Prostate gland (tissue), 2 donors: ENCODE results near the gene ADCY1. TPM values are rescaled to one million over a fixed set of nuclear protein-coding genes. Genes with fewer than 3 reads are reported as not detected.

Experiments
- DNase-seq: peaks from one replicate; pipeline ENCODE4 v3.0.0-alpha.2; 2019; ENCODE audit warnings: low spot score
- H3K27ac ChIP-seq, 2 donors: fragments of 200-600 bp; sonication (generic); 2 replicates each; pipeline ENCODE4 v1.5.1; 2017 to 2019
- H3K27me3 ChIP-seq: fragments of 200-600 bp; sonication (generic); replicated peaks from 2 replicates; pipeline ENCODE4 v1.5.1; 2019; ENCODE audit not compliant: insufficient read depth
- H3K36me3 ChIP-seq, 2 donors: fragments of 200-600 bp; sonication (generic); 1 replicate in 1 of 2; 2 replicates in 1 of 2; pipeline versions ENCODE4 v1.5.1 to v1.8.1; 2017 to 2019
- H3K4me1 ChIP-seq: fragments of 200-600 bp; sonication (generic); replicated peaks from 2 replicates; pipeline ENCODE4 v1.5.1; 2019
- H3K4me3 ChIP-seq, 2 donors: fragments of 200-600 bp; sonication (generic); 2 replicates each; pipeline ENCODE4 v1.5.1; 2017 to 2019
- H3K9me3 ChIP-seq: fragments of 200-600 bp; sonication (generic); 2 replicates; pipeline ENCODE4 v1.5.1; 2017
- POLR2A ChIP-seq: fragments of 450-650 bp; IDR thresholded peaks from one replicate; pipeline ENCODE4 v1.6.1; 2016; ENCODE audit warnings: antibody characterized with exemption, mild to moderate bottlenecking
- POLR2AphosphoS5 ChIP-seq: sonication (generic); formaldehyde crosslinking; IDR thresholded peaks from one replicate; pipeline ENCODE4 v1.6.1; 2017; ENCODE audit warnings: antibody characterized with exemption
- WGBS: methylation state at CpG from one replicate; pipeline ENCODE4 v1.1.5; 2018; 5-methylcytosine and 5-hydroxymethylcytosine counted together
- intact Hi-C: fragments of 100-400 bp; cut with DNase I; formaldehyde crosslinking; loops from one replicate; pipeline ENCODE4 v1.14.2; 2022
- total RNA-seq, 2 donors: library from RNA; depleted of rRNA; stranded (reverse); fragments of >200 nt; gene quantifications; one replicate each; pipeline ENCODE4 v1.1.0, GENCODE V29; 2016
- TF ChIP-seq, protein P1 (sequence below), 4 experiments: fragments of 200-600 bp in 2 of 4; fragments of 450-650 bp in 2 of 4; sonication (generic) in 2 of 4; IDR thresholded peaks; 1 replicate in 3 of 4; 2 replicates in 1 of 4; pipeline ENCODE4 v1.5.1; 2016 to 2019; ENCODE audit warnings: antibody characterized with exemption in 4 of 4, mild to moderate bottlenecking in 2 of 4, moderate library complexity in 2 of 4

Gene ADCY1
- total RNA-seq, 2 donors from 2014 or later: 4.5 to 17.0 TPM

DNA sequence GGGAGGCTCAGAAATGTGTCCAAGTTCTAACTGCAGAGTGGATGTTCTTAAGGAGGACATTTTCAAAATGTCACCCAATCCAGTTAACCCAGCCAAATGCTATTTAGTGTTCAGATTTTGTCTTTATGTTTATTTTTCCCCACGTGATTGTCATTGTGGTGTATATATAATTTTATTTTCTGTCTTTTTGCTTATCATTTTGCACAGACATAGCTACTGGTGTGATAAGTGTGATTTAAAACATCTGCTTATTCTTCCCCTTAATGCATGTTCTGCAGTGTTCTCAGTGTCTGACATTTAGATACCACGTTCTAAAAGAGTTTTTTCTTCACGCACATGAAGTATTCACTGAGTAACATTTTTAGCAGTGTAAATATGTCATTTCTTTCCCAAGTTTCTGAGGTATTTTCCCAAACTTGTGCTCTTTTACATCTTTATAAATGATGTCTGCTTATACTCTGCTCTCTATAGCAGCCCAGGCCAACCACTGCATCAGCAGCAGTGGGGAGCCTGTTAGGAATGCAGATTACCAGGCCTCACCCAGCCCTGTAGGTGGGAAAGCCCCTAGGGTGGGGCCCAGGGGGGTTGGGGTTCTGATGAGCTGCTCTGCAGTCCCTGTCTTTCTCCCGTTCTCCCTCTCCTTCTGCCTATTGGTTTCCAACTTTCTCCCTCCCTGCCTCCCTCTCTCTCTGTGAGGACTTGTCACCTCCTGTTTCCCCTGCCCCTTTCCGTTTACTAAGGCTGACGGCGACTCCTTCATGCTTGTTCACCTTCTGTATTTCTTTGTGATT lies 20.8 kb downstream of the ADCY1 start:
- intact Hi-C loops: no loop called here
- no peak for DNase-seq
- no peak overlapping the region for H3K27ac ChIP-seq
- H3K4me3 ChIP-seq: no peak overlapping the region
- H3K9me3 ChIP-seq: no peaks in the 10 kb centered on the region
- no peaks in the 10 kb centered on the region for H3K27me3 ChIP-seq
- no peaks in the 10 kb centered on the region for H3K4me1 ChIP-seq
- H3K36me3 ChIP-seq: no peaks in the 10 kb centered on the region
- WGBS: 52% methylated on average over 7 of the region's 7 CpGs
- TF ChIP-seq, protein P1, sequence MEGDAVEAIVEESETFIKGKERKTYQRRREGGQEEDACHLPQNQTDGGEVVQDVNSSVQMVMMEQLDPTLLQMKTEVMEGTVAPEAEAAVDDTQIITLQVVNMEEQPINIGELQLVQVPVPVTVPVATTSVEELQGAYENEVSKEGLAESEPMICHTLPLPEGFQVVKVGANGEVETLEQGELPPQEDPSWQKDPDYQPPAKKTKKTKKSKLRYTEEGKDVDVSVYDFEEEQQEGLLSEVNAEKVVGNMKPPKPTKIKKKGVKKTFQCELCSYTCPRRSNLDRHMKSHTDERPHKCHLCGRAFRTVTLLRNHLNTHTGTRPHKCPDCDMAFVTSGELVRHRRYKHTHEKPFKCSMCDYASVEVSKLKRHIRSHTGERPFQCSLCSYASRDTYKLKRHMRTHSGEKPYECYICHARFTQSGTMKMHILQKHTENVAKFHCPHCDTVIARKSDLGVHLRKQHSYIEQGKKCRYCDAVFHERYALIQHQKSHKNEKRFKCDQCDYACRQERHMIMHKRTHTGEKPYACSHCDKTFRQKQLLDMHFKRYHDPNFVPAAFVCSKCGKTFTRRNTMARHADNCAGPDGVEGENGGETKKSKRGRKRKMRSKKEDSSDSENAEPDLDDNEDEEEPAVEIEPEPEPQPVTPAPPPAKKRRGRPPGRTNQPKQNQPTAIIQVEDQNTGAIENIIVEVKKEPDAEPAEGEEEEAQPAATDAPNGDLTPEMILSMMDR (IDR thresholded peaks at IDR 0.05): no peak
- no peak for TF ChIP-seq POLR2AphosphoS5

DNA sequence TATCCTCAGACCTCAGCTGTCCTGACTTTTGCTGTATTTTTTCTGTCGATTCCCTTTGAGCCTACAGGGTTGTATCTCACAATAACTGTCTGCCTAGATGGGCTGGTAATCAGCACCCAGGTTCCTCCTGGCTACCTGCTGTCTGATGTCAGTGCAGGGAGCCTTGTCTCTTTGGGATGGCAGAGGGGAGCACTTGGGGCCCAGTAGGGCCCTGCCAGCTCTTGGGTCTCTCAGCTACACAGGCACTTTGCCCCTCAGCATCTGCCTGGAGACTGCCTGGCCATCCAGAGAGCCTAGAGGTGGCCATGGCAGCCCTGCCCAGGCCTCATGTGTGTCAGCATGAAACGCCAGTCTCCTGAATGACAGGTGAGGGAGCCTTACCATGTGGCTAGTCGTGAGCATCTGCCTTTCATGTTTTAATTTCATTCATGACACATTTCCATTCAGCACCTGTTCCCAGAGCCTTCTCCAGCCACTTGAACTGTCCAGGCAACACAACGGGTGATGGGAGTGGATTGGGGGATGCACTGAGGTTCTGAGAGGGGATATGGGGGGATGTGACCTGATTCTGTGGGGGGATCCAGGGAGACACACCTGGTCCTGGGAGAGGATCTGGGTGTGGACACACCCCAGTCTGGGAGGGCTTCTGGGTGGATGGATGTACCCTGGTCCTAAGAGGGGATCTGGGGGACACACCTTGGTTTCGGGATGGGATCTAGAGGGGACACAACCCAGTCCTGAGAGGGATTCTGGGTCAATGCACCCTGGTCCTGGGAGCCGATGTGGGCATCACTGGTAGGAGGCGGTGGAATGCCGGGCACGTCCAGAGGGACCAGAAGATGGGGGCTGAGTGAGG lies 21.9 kb downstream of the ADCY1 start:
- TF ChIP-seq POLR2A (no peak), POLR2AphosphoS5 (no peak)
- TF ChIP-seq, protein P1 (IDR thresholded peaks at IDR 0.05): no peak
- intact Hi-C loops: no loop called here
- 94% methylated on average over 9 of the region's 9 CpGs for WGBS
- Histone ChIP-seq H3K9me3 (no peaks in the 10 kb centered on the region), H3K36me3 (no peaks in the 10 kb centered on the region), H3K4me1 (no peaks in the 10 kb centered on the region), H3K4me3 (no peak overlapping the region), H3K27ac (no peak overlapping the region), H3K27me3 (no peaks in the 10 kb centered on the region)
- no peak for DNase-seq

DNA sequence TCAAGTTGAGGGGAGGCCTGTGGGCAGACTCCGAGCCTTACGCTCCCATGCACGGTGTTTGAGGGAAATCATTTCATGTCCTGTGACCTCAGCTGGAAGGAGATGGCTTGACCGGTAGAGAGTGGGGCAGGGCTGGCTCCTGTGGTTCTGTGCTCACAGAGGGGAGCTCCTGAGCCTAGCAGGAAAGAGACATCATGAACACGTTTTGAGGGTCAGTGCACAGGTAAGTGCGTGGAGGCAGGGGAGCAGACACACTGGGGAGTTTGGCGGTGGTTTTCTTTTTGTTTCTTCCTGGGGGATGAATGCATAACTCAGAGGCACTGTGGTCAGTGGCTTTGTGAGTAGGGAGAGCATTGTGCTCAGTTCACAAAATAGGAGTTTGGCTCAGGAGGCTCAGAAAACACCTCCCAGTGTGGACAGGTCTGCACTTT lies 22.5 kb downstream of the ADCY1 start:
- no peaks in the 10 kb centered on the region for H3K4me1 ChIP-seq
- no peaks in the 10 kb centered on the region for H3K27me3 ChIP-seq
- H3K4me3 ChIP-seq: no peak overlapping the region
- WGBS: 77% methylated on average over 7 of the region's 7 CpGs
- DNase-seq: no peak
- intact Hi-C loops: no loop called here
- no peaks in the 10 kb centered on the region for H3K36me3 ChIP-seq
- H3K9me3 ChIP-seq: no peaks in the 10 kb centered on the region
- H3K27ac ChIP-seq: no peak overlapping the region
- TF ChIP-seq POLR2A: no peak
- no peak for TF ChIP-seq POLR2AphosphoS5

DNA sequence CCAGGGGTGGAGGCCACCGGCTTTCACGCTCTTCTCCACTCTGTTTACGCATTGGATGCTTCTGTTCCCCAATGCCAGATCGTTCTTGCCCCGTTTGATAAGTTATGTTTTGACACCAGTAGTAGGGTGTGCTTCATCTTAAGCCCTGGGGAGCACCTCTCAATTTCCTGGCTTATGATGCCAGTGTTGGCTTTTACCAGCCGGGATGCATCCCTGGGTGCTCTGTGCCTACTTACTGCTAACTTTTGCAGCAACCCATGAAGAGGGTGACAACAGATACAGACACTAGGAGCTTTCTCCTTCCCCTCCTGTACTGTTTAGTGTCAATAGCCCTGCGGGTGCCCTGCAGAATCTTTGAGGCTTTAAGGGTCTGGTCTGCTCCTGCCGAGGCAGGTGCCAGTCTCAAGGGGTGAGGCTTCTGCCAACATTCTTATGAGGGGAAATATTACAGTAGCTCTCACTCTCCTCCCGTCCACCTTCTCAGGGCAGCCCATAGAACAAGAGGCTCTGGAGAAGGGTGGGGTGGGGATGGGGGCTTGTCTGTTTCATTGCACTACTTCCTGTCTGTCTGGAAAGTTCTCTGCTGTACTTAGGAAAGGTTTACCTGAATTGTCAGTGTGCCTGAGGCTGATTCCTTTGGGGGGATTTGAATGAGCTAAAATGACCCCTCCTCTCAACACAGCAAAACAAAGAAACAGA lies 23.3 kb downstream of the ADCY1 start:
- TF ChIP-seq POLR2A (no peak), POLR2AphosphoS5 (no peak)
- TF ChIP-seq, protein P1 (IDR thresholded peaks at IDR 0.05): no peak
- Histone ChIP-seq H3K4me3 (no peak overlapping the region), H3K27ac (no peak overlapping the region), H3K36me3 (no peaks in the 10 kb centered on the region), H3K4me1 (no peaks in the 10 kb centered on the region), H3K9me3 (no peaks in the 10 kb centered on the region), H3K27me3 (no peaks in the 10 kb centered on the region)
- intact Hi-C loops: no loop called here
- 66% methylated on average over 9 of the region's 9 CpGs for WGBS
- no peak for DNase-seq

DNA sequence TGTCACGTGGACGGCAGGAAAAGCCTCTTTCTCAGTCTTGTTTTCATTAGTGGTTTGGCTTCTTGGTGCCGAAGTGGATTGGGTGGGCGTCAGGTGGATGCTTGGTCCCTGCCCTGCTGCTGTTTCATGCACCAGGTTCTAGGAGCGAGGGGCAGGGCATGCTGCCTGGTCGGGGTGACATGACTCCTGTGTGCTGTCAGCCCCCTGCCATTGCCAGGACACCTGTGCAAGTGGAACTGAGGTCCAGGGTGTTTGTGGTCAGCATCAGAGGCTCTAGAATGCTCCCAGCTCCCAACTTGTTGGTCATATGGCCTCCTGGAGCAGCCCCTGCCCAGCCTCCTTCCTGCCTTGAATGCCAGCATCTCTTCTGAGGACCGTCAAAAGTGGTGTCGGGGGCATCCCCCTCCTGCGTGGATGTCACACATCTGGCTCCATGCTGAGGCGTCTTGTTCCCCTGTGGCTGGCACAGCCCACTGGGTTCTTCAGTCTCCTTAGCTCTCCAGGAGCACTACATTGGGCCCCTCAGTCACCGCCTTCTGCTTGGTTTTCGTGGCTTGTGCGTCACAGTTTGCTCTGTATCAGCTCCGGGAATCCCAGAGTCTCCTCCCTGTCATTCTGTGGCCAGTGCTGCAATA lies 24.8 kb downstream of the ADCY1 start:
- no peaks in the 10 kb centered on the region for H3K9me3 ChIP-seq
- H3K4me1 ChIP-seq: no peaks in the 10 kb centered on the region
- WGBS: 81% methylated on average over 14 of the region's 14 CpGs
- no peaks in the 10 kb centered on the region for H3K36me3 ChIP-seq
- intact Hi-C loops: no loop called here
- DNase-seq: no peak
- H3K27me3 ChIP-seq: no peaks in the 10 kb centered on the region
- TF ChIP-seq, protein P1 (IDR thresholded peaks at IDR 0.05): no peak
- TF ChIP-seq POLR2A (no peak), POLR2AphosphoS5 (no peak)
- H3K4me3 ChIP-seq: no peak overlapping the region
- H3K27ac ChIP-seq: no peak overlapping the region
